Tibial nerve (tissue), 3 donors: ENCODE results near the gene VMP1.
"Not testable (repeated sequence)": the region's sequence is repeated elsewhere in the genome, so short reads cannot be mapped to it uniquely, and the experiment has no call there.

Source experiments
- CTCF ChIP-seq, 5 experiments: fragments of 200-600 bp in 3 of 5; fragments of 450-650 bp in 2 of 5; sonication (generic) in 3 of 5; IDR thresholded peaks; one replicate each; pipeline ENCODE4 v1.5.1; 2016 to 2019; ENCODE audit warnings: antibody characterized with exemption in 5 of 5, mild to moderate bottlenecking in 3 of 5, moderate library complexity in 2 of 5
- POLR2A ChIP-seq, 2 donors: fragments of 450-650 bp; IDR thresholded peaks; one replicate each; pipeline ENCODE4 v1.6.1; 2017; ENCODE audit warnings: antibody characterized with exemption in 2 of 2, mild to moderate bottlenecking in 2 of 2, moderate library complexity in 2 of 2

DNA sequence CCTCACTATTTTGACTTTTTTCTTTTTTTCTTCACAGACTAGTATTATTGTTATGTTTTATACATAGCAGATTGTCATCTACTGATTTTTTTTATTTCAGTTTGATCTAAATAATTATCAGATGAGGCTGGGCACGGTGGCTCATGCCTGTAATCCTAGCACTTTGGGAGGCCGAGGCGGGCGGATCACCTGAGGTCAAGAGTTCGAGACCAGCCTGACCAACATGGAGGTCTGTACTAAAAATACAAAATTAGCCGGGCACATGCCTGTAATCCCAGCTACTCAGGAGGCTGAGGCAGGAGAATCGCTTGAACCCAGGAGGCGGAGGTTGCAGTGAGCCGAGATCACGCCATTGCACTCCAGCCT is 85.0 kb downstream of the VMP1 start:
- TF ChIP-seq CTCF, POLR2A (IDR thresholded peaks at IDR 0.05): not testable (repeated sequence)
